HEK293 (cell line): ENCODE data around the gene TNIP1.

Source experiments
- CTCF ChIA-PET: fragments of 350-600 bp; formaldehyde crosslinking; extraction: SDS; loops from one replicate; lab custom pipeline; 2021; ENCODE audit warnings: antibody characterized with exemption; lab: Yijun Ruan, JAX
- POLR2A ChIA-PET: fragments of 300-600 bp; formaldehyde crosslinking; extraction: SDS; loops from one replicate; lab custom pipeline; 2020; ENCODE audit warnings: antibody characterized with exemption, inconsistent platforms; lab: Yijun Ruan, JAX
- H3K27ac ChIP-seq: fragments of 200-500 bp; sonication (Bioruptor generic); 2 replicates; pipeline ENCODE4 v1.5.1; 2014; ENCODE audit warnings: low read depth, low read length, control low read depth, inconsistent platforms; ENCODE audit errors: extremely low read depth
- H3K36me3 ChIP-seq, 2 experiments: fragments of 200-500 bp in 1 of 2; sonication (Bioruptor generic) in 1 of 2; 1 replicate in 1 of 2; 2 replicates in 1 of 2; pipeline ENCODE4 v1.5.1; 2014 to 2017; ENCODE audit warnings: inconsistent platforms in 2 of 2, low read length in 2 of 2; ENCODE audit not compliant: control insufficient read depth in 2 of 2, insufficient read depth in 1 of 2
- H3K4me1 ChIP-seq: fragments of 200-500 bp; sonication (Bioruptor generic); 2 replicates; pipeline ENCODE4 v1.5.1; 2014; ENCODE audit warnings: mild to moderate bottlenecking, low read length, inconsistent platforms; ENCODE audit not compliant: control insufficient read depth, insufficient read depth
- H3K4me3 ChIP-seq: 2 replicates; pipeline ENCODE4 v1.5.1; 2011; ENCODE audit warnings: low read depth, mild to moderate bottlenecking, control low read depth, low read length, moderate library complexity
- H3K9me3 ChIP-seq: fragments of 200-500 bp; sonication (Bioruptor generic); 2 replicates; pipeline ENCODE4 v1.5.1; 2014; ENCODE audit warnings: low read depth, low read length, inconsistent platforms; ENCODE audit not compliant: control insufficient read depth, insufficient read depth
- GLIS1 ChIP-seq: fragments of 450-650 bp; formaldehyde crosslinking; IDR thresholded peaks from 2 replicates; pipeline ENCODE4 v1.5.1; 2016; ENCODE audit warnings: missing biosample characterization, missing genetic modification characterization
- KLF10 ChIP-seq: fragments of 450-650 bp; IDR thresholded peaks from 2 replicates; pipeline ENCODE4 v1.5.1; 2018; ENCODE audit warnings: missing biosample characterization, mild to moderate bottlenecking, missing genetic modification characterization
- PBX3 ChIP-seq: sonication (generic); formaldehyde crosslinking; IDR thresholded peaks from 2 replicates; pipeline ENCODE4 v1.8.1; 2022; ENCODE audit warnings: mild to moderate bottlenecking, moderate library complexity, missing genetic modification reagents
- PRDM6 ChIP-seq: fragments of 450-650 bp; formaldehyde crosslinking; IDR thresholded peaks from 2 replicates; pipeline ENCODE4 v1.5.1; 2017; ENCODE audit warnings: missing biosample characterization, missing genetic modification characterization
- SCRT2 ChIP-seq: fragments of 450-650 bp; formaldehyde crosslinking; IDR thresholded peaks from 2 replicates; pipeline ENCODE4 v1.5.1; 2016; ENCODE audit warnings: missing biosample characterization, missing genetic modification characterization
- SP2 ChIP-seq: fragments of 450-650 bp; formaldehyde crosslinking; IDR thresholded peaks from 2 replicates; pipeline ENCODE4 v1.5.1; 2016; ENCODE audit warnings: missing biosample characterization, missing genetic modification characterization
- ZBTB1 ChIP-seq: fragments of 450-650 bp; formaldehyde crosslinking; IDR thresholded peaks from 2 replicates; pipeline ENCODE4 v1.5.1; 2016; ENCODE audit warnings: missing biosample characterization, missing genetic modification characterization
- ZBTB26 ChIP-seq: fragments of 450-650 bp; formaldehyde crosslinking; optimal IDR thresholded peaks from 2 replicates; pipeline ENCODE3; 2016; ENCODE audit warnings: missing biosample characterization, mild to moderate bottlenecking, missing genetic modification characterization
- ZBTB48 ChIP-seq: fragments of 450-650 bp; formaldehyde crosslinking; IDR thresholded peaks from 2 replicates; pipeline ENCODE4 v1.5.1; 2016; ENCODE audit warnings: missing biosample characterization, missing genetic modification characterization
- ZBTB7A ChIP-seq: fragments of 450-650 bp; formaldehyde crosslinking; IDR thresholded peaks from 2 replicates; pipeline ENCODE4 v1.5.1; 2016; ENCODE audit warnings: low read depth, missing biosample characterization, missing genetic modification characterization
- ZEB2 ChIP-seq: fragments of 450-650 bp; formaldehyde crosslinking; IDR thresholded peaks from 2 replicates; pipeline ENCODE4 v1.5.1; 2016; ENCODE audit warnings: missing biosample characterization, missing genetic modification characterization
- ZFP41 ChIP-seq: fragments of 450-650 bp; formaldehyde crosslinking; IDR thresholded peaks from 2 replicates; pipeline ENCODE4 v1.5.1; 2016; ENCODE audit warnings: missing biosample characterization, missing genetic modification characterization, borderline replicate concordance
- ZNF148 ChIP-seq: fragments of 450-650 bp; formaldehyde crosslinking; IDR thresholded peaks from 2 replicates; pipeline ENCODE4 v1.5.0; 2017; ENCODE audit warnings: missing biosample characterization, missing genetic modification characterization, borderline replicate concordance
- ZNF211 ChIP-seq: fragments of 450-650 bp; formaldehyde crosslinking; IDR thresholded peaks from 2 replicates; pipeline ENCODE4 v1.5.1; 2016; ENCODE audit warnings: low read depth, missing biosample characterization, missing genetic modification characterization
- ZNF223 ChIP-seq: fragments of 450-650 bp; formaldehyde crosslinking; IDR thresholded peaks from 2 replicates; pipeline ENCODE4 v1.5.1; 2016; ENCODE audit warnings: missing biosample characterization, missing genetic modification characterization
- ZNF311 ChIP-seq: fragments of 450-650 bp; formaldehyde crosslinking; IDR thresholded peaks from 2 replicates; pipeline ENCODE4 v1.5.1; 2017; ENCODE audit warnings: missing biosample characterization, missing genetic modification characterization, borderline replicate concordance
- ZNF391 ChIP-seq: fragments of 450-650 bp; formaldehyde crosslinking; IDR thresholded peaks from 2 replicates; pipeline ENCODE4 v1.5.1; 2016; ENCODE audit warnings: low read depth, missing biosample characterization, missing genetic modification characterization, borderline replicate concordance
- ZNF394 ChIP-seq: fragments of 450-650 bp; formaldehyde crosslinking; IDR thresholded peaks from 2 replicates; pipeline ENCODE4 v1.5.1; 2016; ENCODE audit warnings: missing biosample characterization, missing genetic modification characterization, mild to moderate bottlenecking, moderate library complexity, borderline replicate concordance
- ZNF555 ChIP-seq: fragments of 450-650 bp; formaldehyde crosslinking; conservative IDR thresholded peaks from 2 replicates; pipeline ENCODE4 v1.5.1; 2017; ENCODE audit warnings: missing biosample characterization, mild to moderate bottlenecking, missing genetic modification characterization, inconsistent platforms
- ZNF558 ChIP-seq: fragments of 450-650 bp; formaldehyde crosslinking; IDR thresholded peaks from 2 replicates; pipeline ENCODE4 v1.5.1; 2016; ENCODE audit warnings: missing biosample characterization, missing genetic modification characterization
- ZNF571 ChIP-seq: fragments of 450-650 bp; formaldehyde crosslinking; IDR thresholded peaks from 2 replicates; pipeline ENCODE4 v1.5.0; 2017; ENCODE audit warnings: missing biosample characterization, missing genetic modification characterization
- ZNF639 ChIP-seq: fragments of 450-650 bp; formaldehyde crosslinking; IDR thresholded peaks from 2 replicates; pipeline ENCODE4 v1.5.1; 2016; ENCODE audit warnings: missing biosample characterization, missing genetic modification characterization
- ZNF645 ChIP-seq: fragments of 450-650 bp; formaldehyde crosslinking; IDR thresholded peaks from 2 replicates; pipeline ENCODE4; 2016; ENCODE audit warnings: missing biosample characterization, missing genetic modification characterization
- ZNF654 ChIP-seq: fragments of 450-650 bp; formaldehyde crosslinking; IDR thresholded peaks from 2 replicates; pipeline ENCODE4 v1.5.1; 2016; ENCODE audit warnings: low read depth, missing biosample characterization, missing genetic modification characterization
- ZNF670 ChIP-seq: fragments of 450-650 bp; formaldehyde crosslinking; IDR thresholded peaks from 2 replicates; pipeline ENCODE4 v1.5.1; 2016; ENCODE audit warnings: missing biosample characterization, missing genetic modification characterization, low read depth
- ZNF707 ChIP-seq: fragments of 450-650 bp; formaldehyde crosslinking; IDR thresholded peaks from 2 replicates; pipeline ENCODE4 v1.5.1; 2016; ENCODE audit warnings: missing biosample characterization, missing genetic modification characterization
- ZNF792 ChIP-seq: fragments of 450-650 bp; formaldehyde crosslinking; IDR thresholded peaks from 2 replicates; pipeline ENCODE4 v1.5.1; 2016; ENCODE audit warnings: missing biosample characterization, missing genetic modification characterization
- ZSCAN23 ChIP-seq: fragments of 450-650 bp; formaldehyde crosslinking; IDR thresholded peaks from 2 replicates; pipeline ENCODE4 v1.5.1; 2016; ENCODE audit warnings: missing biosample characterization, missing genetic modification characterization

TNIP1 gene

GRCh38 chr5:150993826-150994412 lies 86.9 kb downstream of the TNIP1 start:
- no peak overlapping the region for H3K27ac ChIP-seq
- no peaks in the 10 kb centered on the region for H3K36me3 ChIP-seq
- no peak for TF ChIP-seq SCRT2 (tag by site-specific recombination)
- TF ChIP-seq ZNF645 (tag by site-specific recombination), result no peak
- TF ChIP-seq ZFP41, result no peak
- no peak for TF ChIP-seq ZNF311 (tag by site-specific recombination)
- no peak for TF ChIP-seq ZBTB1 (tag by site-specific recombination)
- TF ChIP-seq ZNF707, result no peak
- no peak for TF ChIP-seq ZNF555 (tag by site-specific recombination)
- TF ChIP-seq ZNF558, result no peak
- no peak for TF ChIP-seq ZNF654 (tag by site-specific recombination)
- TF ChIP-seq ZBTB48 (tag by site-specific recombination), result no peak
- no peak for TF ChIP-seq ZNF571
- TF ChIP-seq ZNF639, result no peak
- TF ChIP-seq ZNF391 (tag by site-specific recombination), result no peak
- TF ChIP-seq ZNF223, result no peak
- TF ChIP-seq KLF10 (tag by site-specific recombination), result no peak
- H3K4me3 ChIP-seq, result no peak overlapping the region
- H3K9me3 ChIP-seq, result no peaks in the 10 kb centered on the region
- ChIA-PET POLR2A (no interaction called here), CTCF (interaction anchor here (0.7 kb wide), 1 partner anchor 134 kb away, joined by 3 read pairs; no protein-coding TSS in a partner anchor)
- H3K4me1 ChIP-seq, result no peaks in the 10 kb centered on the region

GRCh38 chr5:150993422-150993821 lies 87.4 kb downstream of the TNIP1 start:
- ChIA-PET CTCF (interaction anchor here (0.7 kb wide), 1 partner anchor 133 kb away, joined by 3 read pairs; no protein-coding TSS in a partner anchor), POLR2A (no interaction called here)
- no peak overlapping the region for H3K27ac ChIP-seq
- H3K9me3 ChIP-seq, result no peaks in the 10 kb centered on the region
- H3K4me1 ChIP-seq, result no peaks in the 10 kb centered on the region
- no peak overlapping the region for H3K4me3 ChIP-seq
- H3K36me3 ChIP-seq, result no peaks in the 10 kb centered on the region
- TF ChIP-seq ZEB2 (tag by site-specific recombination) (no peak), ZNF555 (tag by site-specific recombination) (no peak), SP2 (tag by site-specific recombination) (no peak), ZNF558 (no peak), ZNF211 (tag by site-specific recombination) (no peak), ZNF394 (tag by site-specific recombination) (no peak), ZBTB26 (tag by site-specific recombination) (no peak), ZSCAN23 (tag by site-specific recombination) (no peak), ZNF670 (no peak), GLIS1 (tag by site-specific recombination) (no peak), ZBTB7A (tag by site-specific recombination) (no peak), PBX3 (CRISPR knock-in tag) (no peak), PRDM6 (tag by site-specific recombination) (no peak), ZNF792 (tag by site-specific recombination) (no peak), ZNF148 (tag by site-specific recombination) (no peak)
